ENCODE results near the gene S100A5.

- no peak for TF ChIP-seq PKNOX1 (IDR thresholded peaks at IDR 0.05)
- TF ChIP-seq HOMEZ (CRISPR knock-in tag; IDR thresholded peaks at IDR 0.05), result no peak
- TF ChIP-seq YY1 (IDR thresholded peaks at IDR 0.05; ENCODE audit: borderline replicate concordance in 1 of 3, control insufficient read depth in 1 of 3, extremely low read depth in 1 of 3, insufficient read depth in 3 of 3, insufficient read length in 1 of 3, insufficient replicate concordance in 2 of 3, low read depth in 1 of 3, low read length in 2 of 3), result no peak
- TF ChIP-seq ZNF239 (CRISPR knock-in tag; IDR thresholded peaks at IDR 0.05), result no peak
Observed at GRCh38 chr1:153563483-153563901, 22.8 kb upstream of the S100A5 start.

Measured in K562 (cell line).